Keratinocyte (primary cell): Measurements from ENCODE around the gene MRTFB.

Experiments
- EZH2 ChIP-seq: IDR thresholded peaks from one replicate; pipeline ENCODE4 v1.6.1; 2012; ENCODE audit warnings: inconsistent platforms, mild to moderate bottlenecking, low read length, moderate library complexity
- TF ChIP-seq, protein P1 (sequence below), 3 experiments: IDR thresholded peaks in 1 of 3; conservative IDR thresholded peaks in 1 of 3; optimal IDR thresholded peaks in 1 of 3; 2 replicates in 2 of 3; 3 replicates in 1 of 3; pipeline versions ENCODE3 to v1.5.1; 2011; ENCODE audit warnings: low read length in 3 of 3, mild to moderate bottlenecking in 3 of 3, moderate library complexity in 2 of 3, control low read depth in 1 of 3, inconsistent platforms in 1 of 3; ENCODE audit not compliant: insufficient read depth in 2 of 3; ENCODE audit errors: extremely low read depth in 1 of 3

- TF ChIP-seq, protein P1, sequence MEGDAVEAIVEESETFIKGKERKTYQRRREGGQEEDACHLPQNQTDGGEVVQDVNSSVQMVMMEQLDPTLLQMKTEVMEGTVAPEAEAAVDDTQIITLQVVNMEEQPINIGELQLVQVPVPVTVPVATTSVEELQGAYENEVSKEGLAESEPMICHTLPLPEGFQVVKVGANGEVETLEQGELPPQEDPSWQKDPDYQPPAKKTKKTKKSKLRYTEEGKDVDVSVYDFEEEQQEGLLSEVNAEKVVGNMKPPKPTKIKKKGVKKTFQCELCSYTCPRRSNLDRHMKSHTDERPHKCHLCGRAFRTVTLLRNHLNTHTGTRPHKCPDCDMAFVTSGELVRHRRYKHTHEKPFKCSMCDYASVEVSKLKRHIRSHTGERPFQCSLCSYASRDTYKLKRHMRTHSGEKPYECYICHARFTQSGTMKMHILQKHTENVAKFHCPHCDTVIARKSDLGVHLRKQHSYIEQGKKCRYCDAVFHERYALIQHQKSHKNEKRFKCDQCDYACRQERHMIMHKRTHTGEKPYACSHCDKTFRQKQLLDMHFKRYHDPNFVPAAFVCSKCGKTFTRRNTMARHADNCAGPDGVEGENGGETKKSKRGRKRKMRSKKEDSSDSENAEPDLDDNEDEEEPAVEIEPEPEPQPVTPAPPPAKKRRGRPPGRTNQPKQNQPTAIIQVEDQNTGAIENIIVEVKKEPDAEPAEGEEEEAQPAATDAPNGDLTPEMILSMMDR (optimal IDR thresholded peaks at IDR 0.05 in 1 of 3, IDR thresholded peaks at IDR 0.05 in 1 of 3, conservative IDR thresholded peaks at IDR 0.05 in 1 of 3; ENCODE audit: extremely low read depth in 1 of 3, insufficient read depth in 2 of 3, low read length in 3 of 3), result no peak
- TF ChIP-seq EZH2, result no peak
Observed at GRCh38 chr16:14241631-14242030, 170.5 kb downstream of the MRTFB start.
